GM18507 (cell line): ENCODE results near the gene OR9Q1.
"Not testable (repeated sequence)": the region's sequence is repeated elsewhere in the genome, so short reads cannot be mapped to it uniquely, and the experiment has no call there.

ENCODE experiments used
- DNase-seq: peaks from one replicate; pipeline ENCODE4 v3.0.0; 2011; ENCODE audit warnings: low read depth; ENCODE audit not compliant: insufficient read length; ENCODE audit errors: extremely low spot score
- FAIRE-seq: peaks from 2 replicates; lab custom pipeline; 2011; peaks lifted over from hg19 to GRCh38; lab: Jason Lieb, UNC

Gene OR9Q1

GRCh38 chr11:58212420-58212819 is 188.7 kb downstream of the OR9Q1 start, which contains the start of gene OR1S1:
Gene OR1S1 (plus strand): TSS chr11:58212720.
- not testable (repeated sequence) for FAIRE-seq, DNase-seq

- FAIRE-seq (no peak), DNase-seq (no peak)
These were observed 192.8 kb downstream of the OR9Q1 start for GRCh38 chr11:58216476-58216875.

- no peak for FAIRE-seq
- no peak for DNase-seq
These were observed 199.0 kb downstream of the OR9Q1 start for GRCh38 chr11:58222721-58223120.

- no peak for FAIRE-seq
- no peak for DNase-seq
These were observed 204.4 kb downstream of the OR9Q1 start for GRCh38 chr11:58227956-58228615.
